Measurements from ENCODE around the gene COX6B2.
"Not testable (repeated sequence)": the region's sequence is repeated elsewhere in the genome, so short reads cannot be mapped to it uniquely, and the experiment has no call there.

Gene COX6B2

GRCh38 chr19:55354698-55355212 lies at the start of gene COX6B2:
Gene COX6B2, minus strand, starts transcription at chr19:55354719. Its CDS starts 198 bp downstream, at chr19:55354521.
- DNase-seq: no peak

GRCh38 chr19:55402509-55402908 lies 48.0 kb upstream of the COX6B2 start:
- DNase-seq: no peak

GRCh38 chr19:55401390-55401789 lies 46.9 kb upstream of the COX6B2 start:
- DNase-seq: not testable (repeated sequence)

- DNase-seq: no peak
Observed at GRCh38 chr19:55400281-55401087, 46.0 kb upstream of the COX6B2 start.

- no peak for DNase-seq
Observed at GRCh38 chr19:55398200-55398925, 43.8 kb upstream of the COX6B2 start.

- no peak for DNase-seq
Observed at GRCh38 chr19:55392820-55393761, 38.6 kb upstream of the COX6B2 start.

GRCh38 chr19:55391702-55392615 lies 37.4 kb upstream of the COX6B2 start:
- DNase-seq: no peak

- no peak for DNase-seq
Observed at GRCh38 chr19:55391191-55391670, 36.7 kb upstream of the COX6B2 start.

- DNase-seq: no peak
Observed at GRCh38 chr19:55390461-55390880, 36.0 kb upstream of the COX6B2 start.

- no peak for DNase-seq
Observed at GRCh38 chr19:55389386-55390317, 35.1 kb upstream of the COX6B2 start.

- DNase-seq: no peak
Observed at GRCh38 chr19:55387736-55388497, 33.4 kb upstream of the COX6B2 start.

- DNase-seq: no peak
Observed at GRCh38 chr19:55386493-55386971, 32.0 kb upstream of the COX6B2 start.

- peak; percentile 97 for DNase-seq
Observed at GRCh38 chr19:55385724-55386492, 31.4 kb upstream of the COX6B2 start, which contains the start of gene RPL28. Gene RPL28, plus strand, starts transcription at chr19:55385932. Its CDS starts 426 bp downstream, at chr19:55386358.

GRCh38 chr19:55384920-55385723 lies 30.6 kb upstream of the COX6B2 start:
- peak; percentile 87 for DNase-seq

GRCh38 chr19:55384131-55384919 lies 29.8 kb upstream of the COX6B2 start, which contains the start of gene TMEM238:
Gene TMEM238, minus strand, starts transcription at chr19:55384292. Its CDS starts 33 bp downstream, at chr19:55384259.
- DNase-seq: no peak
